OCI-LY7 (cell line): ENCODE measurements around the gene CHI3L2.

Experiments used
- CTCF ChIP-seq: fragments of 200-600 bp; sonication (generic); conservative IDR thresholded peaks from 2 replicates; pipeline ENCODE4 v1.5.1; 2014; ENCODE audit warnings: mild to moderate bottlenecking, antibody characterized with exemption, low read length, moderate library complexity, mixed read lengths
- EZH2phosphoT487 ChIP-seq: fragments of 200-600 bp; sonication (generic); IDR thresholded peaks from 2 replicates; pipeline ENCODE4 v1.6.1; 2018; ENCODE audit warnings: low read depth, borderline replicate concordance, mild to moderate bottlenecking, mixed run types, antibody characterized with exemption, low read length, moderate library complexity, mixed read lengths

DNA sequence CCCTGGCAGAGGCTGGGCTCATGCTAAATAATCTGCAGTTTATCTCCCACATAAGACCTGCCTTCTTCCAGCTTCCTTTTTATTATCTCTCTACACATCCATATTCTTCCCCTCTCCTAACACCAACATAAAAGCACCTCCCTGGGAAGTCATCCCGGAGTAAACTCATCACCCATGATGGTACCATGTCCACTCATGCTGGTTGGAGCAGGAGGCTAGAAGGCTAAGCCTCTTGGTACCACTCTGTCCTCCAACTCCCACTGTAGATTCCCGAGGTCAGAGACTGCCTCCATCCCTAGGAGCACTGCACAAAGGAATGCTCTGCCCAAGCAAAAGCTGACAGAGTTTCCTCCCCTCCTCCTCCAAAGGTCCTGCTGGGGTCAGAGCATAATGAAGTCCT, 31.3 kb upstream of the CHI3L2 start:
- no peak for TF ChIP-seq CTCF
- no peak for TF ChIP-seq EZH2phosphoT487
